ENCODE data around the gene ASTN2.

ASTN2 gene

GRCh38 chr9:117411547-117411946 is 3.3 kb downstream of the ASTN2 start:
- peak; percentile 32; the same call in 1 of the 2 replicates for TF ChIP-seq CTCF (IDR thresholded peaks at IDR 0.05; ENCODE audit: low read depth, low read length)

GRCh38 chr9:117409321-117409720 is 5.5 kb downstream of the ASTN2 start:
- H3K4me3 ChIP-seq (ENCODE audit: low read depth, low read length) = no peak overlapping the region
- no peak for TF ChIP-seq CTCF (IDR thresholded peaks at IDR 0.05; ENCODE audit: low read depth, low read length)

More at GRCh38 chr9:117411547-117411946, 3.3 kb downstream of the ASTN2 start:
- H3K4me3 ChIP-seq (ENCODE audit: low read depth, low read length) = no peak overlapping the region

GRCh38 chr9:117407436-117408022 is 7.3 kb downstream of the ASTN2 start:
- H3K4me3 ChIP-seq (ENCODE audit: low read depth, low read length) = no peak overlapping the region
- no peak for TF ChIP-seq CTCF (IDR thresholded peaks at IDR 0.05; ENCODE audit: low read depth, low read length)

GRCh38 chr9:117405950-117406705 is 8.7 kb downstream of the ASTN2 start:
- no peak for TF ChIP-seq CTCF (IDR thresholded peaks at IDR 0.05; ENCODE audit: low read depth, low read length)
- H3K4me3 ChIP-seq (ENCODE audit: low read depth, low read length) = no peak overlapping the region

- TF ChIP-seq CTCF (IDR thresholded peaks at IDR 0.05; ENCODE audit: low read depth, low read length) = no peak
- H3K4me3 ChIP-seq (ENCODE audit: low read depth, low read length) = no peak overlapping the region
Observed at GRCh38 chr9:117403848-117404247, 11.0 kb downstream of the ASTN2 start.

GRCh38 chr9:117403403-117403811 is 11.4 kb downstream of the ASTN2 start:
- no peak overlapping the region for H3K4me3 ChIP-seq (ENCODE audit: low read depth, low read length)
- TF ChIP-seq CTCF (IDR thresholded peaks at IDR 0.05; ENCODE audit: low read depth, low read length) = no peak

- TF ChIP-seq CTCF (IDR thresholded peaks at IDR 0.05; ENCODE audit: low read depth, low read length) = no peak
- H3K4me3 ChIP-seq (ENCODE audit: low read depth, low read length) = no peak overlapping the region
Observed at GRCh38 chr9:117400171-117400570, 14.7 kb downstream of the ASTN2 start.
